Keratinocyte (primary cell): ENCODE measurements around the gene MTUS2. TPM values are rescaled to one million over a fixed set of nuclear protein-coding genes. Genes with fewer than 3 reads are reported as not detected.

ENCODE experiments used
- DNase-seq: peaks from one replicate; pipeline ENCODE4 v3.0.0-alpha.2; 2011; ENCODE audit warnings: low read depth, missing footprints, low spot score
- FAIRE-seq: peaks from 2 replicates; lab custom pipeline; 2011; peaks lifted over from hg19 to GRCh38; lab: Jason Lieb, UNC
- H2AFZ ChIP-seq: 2 replicates; pipeline ENCODE4 v1.6.0; 2012; ENCODE audit warnings: low read length, control low read depth, inconsistent platforms; ENCODE audit not compliant: control insufficient read depth
- H3K27ac ChIP-seq: 2 replicates; pipeline ENCODE4 v1.5.1; 2011; ENCODE audit warnings: low read length; ENCODE audit not compliant: control insufficient read depth, insufficient read depth
- H3K27me3 ChIP-seq: 3 replicates; pipeline ENCODE4 v1.6.0; 2011; ENCODE audit warnings: low read length; ENCODE audit not compliant: control insufficient read depth, insufficient read depth; ENCODE audit errors: extremely low read depth
- H3K36me3 ChIP-seq, 2 experiments: 2 replicates in 1 of 2; 3 replicates in 1 of 2; pipeline ENCODE4 v1.5.1; 2011; ENCODE audit warnings: low read length in 2 of 2, mild to moderate bottlenecking in 1 of 2; ENCODE audit not compliant: control insufficient read depth in 2 of 2, insufficient read depth in 2 of 2; ENCODE audit errors: extremely low read depth in 1 of 2
- H3K4me1 ChIP-seq: 3 replicates; pipeline ENCODE4 v1.5.1; 2011; ENCODE audit warnings: low read length; ENCODE audit not compliant: control insufficient read depth, insufficient read depth; ENCODE audit errors: extremely low read depth
- H3K4me2 ChIP-seq: 3 replicates; pipeline ENCODE4 v1.6.0; 2011; ENCODE audit warnings: low read depth, low read length; ENCODE audit not compliant: control insufficient read depth, insufficient read depth; ENCODE audit errors: extremely low read depth
- H3K4me3 ChIP-seq, 3 experiments: fragments of 200-600 bp in 1 of 3; sonication (generic) in 1 of 3; 2 replicates in 2 of 3; 3 replicates in 1 of 3; pipeline ENCODE4 v1.5.1; 2011 to 2016; ENCODE audit warnings: low read length in 3 of 3, mild to moderate bottlenecking in 3 of 3, control low read depth in 2 of 3, inconsistent platforms in 1 of 3, low read depth in 1 of 3, mixed read lengths in 1 of 3, mixed run types in 1 of 3, moderate library complexity in 1 of 3; ENCODE audit not compliant: control insufficient read depth in 2 of 3, insufficient read depth in 2 of 3; ENCODE audit errors: extremely low read depth in 1 of 3
- H3K79me2 ChIP-seq: 2 replicates; pipeline ENCODE4 v1.6.0; 2012; ENCODE audit warnings: low read length; ENCODE audit not compliant: control insufficient read depth, insufficient read depth
- H3K9ac ChIP-seq: 3 replicates; pipeline ENCODE4 v1.6.0; 2011; ENCODE audit warnings: low read length; ENCODE audit not compliant: control insufficient read depth, insufficient read depth; ENCODE audit errors: extremely low read depth
- H3K9me1 ChIP-seq: 3 replicates; pipeline ENCODE4 v1.6.0; 2011; ENCODE audit warnings: low read length; ENCODE audit not compliant: control insufficient read depth, insufficient read depth; ENCODE audit errors: extremely low read depth
- H3K9me3 ChIP-seq: 2 replicates; pipeline ENCODE4 v1.5.1; 2012; ENCODE audit warnings: low read depth, low read length; ENCODE audit not compliant: control insufficient read depth
- H4K20me1 ChIP-seq: 3 replicates; pipeline ENCODE4 v1.6.0; 2011; ENCODE audit warnings: low read length; ENCODE audit not compliant: control insufficient read depth, insufficient read depth; ENCODE audit errors: extremely low read depth
- EZH2 ChIP-seq: IDR thresholded peaks from one replicate; pipeline ENCODE4 v1.6.1; 2012; ENCODE audit warnings: inconsistent platforms, mild to moderate bottlenecking, low read length, moderate library complexity
- dilution Hi-C: fragments of 300-500 bp; cut with MboI; formaldehyde crosslinking; loops from one replicate; pipeline ENCODE4 v1.7.0; 2020; ENCODE audit warnings: low sequenced_read_pairs; ENCODE audit not compliant: extremely low pct_ligation_motif_present
- polyA plus RNA-seq, 5 experiments: library from polyadenylated mRNA; depleted of rRNA in 3 of 5; stranded (reverse) in 3 of 5; stranded (forward) in 1 of 5; unstranded in 1 of 5; fragments of >200 nt; gene quantifications; 1 replicate in 1 of 5; 2 replicates in 3 of 5; 3 replicates in 1 of 5; pipeline versions ENCODE4 v1.2.1 to v1.2.3, GENCODE V29; 2011 to 2012; ENCODE audit warnings: missing spikeins in 2 of 5, low read depth in 1 of 5, low replicate concordance in 1 of 5
- TF ChIP-seq, protein P1 (sequence below), 3 experiments: IDR thresholded peaks in 1 of 3; conservative IDR thresholded peaks in 1 of 3; optimal IDR thresholded peaks in 1 of 3; 2 replicates in 2 of 3; 3 replicates in 1 of 3; pipeline versions ENCODE3 to v1.5.1; 2011; ENCODE audit warnings: low read length in 3 of 3, mild to moderate bottlenecking in 3 of 3, moderate library complexity in 2 of 3, control low read depth in 1 of 3, inconsistent platforms in 1 of 3; ENCODE audit not compliant: insufficient read depth in 2 of 3; ENCODE audit errors: extremely low read depth in 1 of 3

The MTUS2 gene
- polyA plus RNA-seq, 1 donor (not counting 4 experiments of a cell fraction or from before 2014, with no cell fraction given), result 0.17 TPM

DNA sequence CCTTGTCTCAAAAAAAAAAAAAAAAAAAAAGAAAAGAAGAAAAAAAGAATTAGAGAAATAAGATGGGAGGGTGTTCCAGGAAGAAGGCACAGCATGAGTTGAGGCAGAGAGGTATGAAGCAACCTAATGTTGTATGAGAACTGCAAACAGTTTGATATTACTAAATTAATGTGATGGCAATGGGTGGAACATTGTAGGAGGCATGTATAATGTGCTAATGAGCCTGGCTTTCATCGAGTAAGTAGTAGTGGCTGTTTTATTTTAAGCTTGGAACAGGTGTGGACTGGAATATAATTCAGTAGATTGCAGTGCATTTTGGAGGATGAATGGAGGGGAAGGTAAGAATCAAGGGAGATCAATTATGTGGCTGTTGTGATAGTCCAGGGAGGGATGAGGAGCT is 156.1 kb downstream of the MTUS2 start:
- no peaks in the 10 kb centered on the region for H3K9me1 ChIP-seq
- FAIRE-seq (no peak), DNase-seq (no peak)
- H3K36me3 ChIP-seq, result no peaks in the 10 kb centered on the region
- no peak overlapping the region for H2AFZ ChIP-seq
- H3K4me2 ChIP-seq, result no peak overlapping the region
- no peak overlapping the region for H3K27ac ChIP-seq
- H3K27me3 ChIP-seq, result no peaks in the 10 kb centered on the region
- H3K9me3 ChIP-seq, result no peaks in the 10 kb centered on the region
- no peak overlapping the region for H3K9ac ChIP-seq
- H3K4me1 ChIP-seq, result no peaks in the 10 kb centered on the region
- no peaks in the 10 kb centered on the region for H3K79me2 ChIP-seq
- dilution Hi-C loops, result no loop called here
- no peaks in the 10 kb centered on the region for H4K20me1 ChIP-seq
- TF ChIP-seq, protein P1, sequence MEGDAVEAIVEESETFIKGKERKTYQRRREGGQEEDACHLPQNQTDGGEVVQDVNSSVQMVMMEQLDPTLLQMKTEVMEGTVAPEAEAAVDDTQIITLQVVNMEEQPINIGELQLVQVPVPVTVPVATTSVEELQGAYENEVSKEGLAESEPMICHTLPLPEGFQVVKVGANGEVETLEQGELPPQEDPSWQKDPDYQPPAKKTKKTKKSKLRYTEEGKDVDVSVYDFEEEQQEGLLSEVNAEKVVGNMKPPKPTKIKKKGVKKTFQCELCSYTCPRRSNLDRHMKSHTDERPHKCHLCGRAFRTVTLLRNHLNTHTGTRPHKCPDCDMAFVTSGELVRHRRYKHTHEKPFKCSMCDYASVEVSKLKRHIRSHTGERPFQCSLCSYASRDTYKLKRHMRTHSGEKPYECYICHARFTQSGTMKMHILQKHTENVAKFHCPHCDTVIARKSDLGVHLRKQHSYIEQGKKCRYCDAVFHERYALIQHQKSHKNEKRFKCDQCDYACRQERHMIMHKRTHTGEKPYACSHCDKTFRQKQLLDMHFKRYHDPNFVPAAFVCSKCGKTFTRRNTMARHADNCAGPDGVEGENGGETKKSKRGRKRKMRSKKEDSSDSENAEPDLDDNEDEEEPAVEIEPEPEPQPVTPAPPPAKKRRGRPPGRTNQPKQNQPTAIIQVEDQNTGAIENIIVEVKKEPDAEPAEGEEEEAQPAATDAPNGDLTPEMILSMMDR (optimal IDR thresholded peaks at IDR 0.05 in 1 of 3, IDR thresholded peaks at IDR 0.05 in 1 of 3, conservative IDR thresholded peaks at IDR 0.05 in 1 of 3; ENCODE audit: extremely low read depth in 1 of 3, insufficient read depth in 2 of 3, low read length in 3 of 3), result no peak
- no peak for TF ChIP-seq EZH2
- no peak overlapping the region for H3K4me3 ChIP-seq

DNA sequence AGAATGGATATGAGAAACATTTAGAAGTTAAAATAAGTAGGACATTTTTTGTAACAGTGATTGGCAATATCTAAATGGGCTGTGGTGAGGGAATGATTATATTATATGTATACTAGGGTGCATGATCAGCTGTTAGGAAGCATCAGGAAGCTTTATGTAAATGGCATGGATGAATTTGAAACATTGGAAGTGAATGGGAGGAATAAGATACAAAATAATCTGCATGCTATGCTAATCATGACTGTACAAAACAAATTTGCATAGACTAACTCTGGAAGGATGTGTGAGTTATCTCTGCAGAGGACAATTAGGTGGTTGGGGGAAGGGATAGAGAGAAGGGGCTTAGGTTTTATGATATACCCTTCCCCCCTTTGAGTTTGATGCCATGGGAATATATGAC is 156.5 kb downstream of the MTUS2 start:
- no peak overlapping the region for H3K4me2 ChIP-seq
- no peaks in the 10 kb centered on the region for H3K9me1 ChIP-seq
- no peak overlapping the region for H3K9ac ChIP-seq
- no peak overlapping the region for H3K4me3 ChIP-seq
- no peaks in the 10 kb centered on the region for H4K20me1 ChIP-seq
- no peak for DNase-seq
- H3K27me3 ChIP-seq, result no peaks in the 10 kb centered on the region
- no peaks in the 10 kb centered on the region for H3K9me3 ChIP-seq
- H3K79me2 ChIP-seq, result no peaks in the 10 kb centered on the region
- TF ChIP-seq, protein P1 (optimal IDR thresholded peaks at IDR 0.05 in 1 of 3, IDR thresholded peaks at IDR 0.05 in 1 of 3, conservative IDR thresholded peaks at IDR 0.05 in 1 of 3; ENCODE audit: extremely low read depth in 1 of 3, insufficient read depth in 2 of 3, low read length in 3 of 3), result no peak
- TF ChIP-seq EZH2, result no peak
- H3K36me3 ChIP-seq, result no peaks in the 10 kb centered on the region
- H3K4me1 ChIP-seq, result no peaks in the 10 kb centered on the region
- no peak overlapping the region for H3K27ac ChIP-seq
- FAIRE-seq, result no peak
- H2AFZ ChIP-seq, result no peak overlapping the region
- dilution Hi-C loops, result no loop called here
